HCT116 (cell line): Measurements from ENCODE around the gene TTC27. TPM values are rescaled to one million over a fixed set of nuclear protein-coding genes. Genes with fewer than 3 reads are reported as not detected.

Source experiments
- ATAC-seq: fragments of 200-7000 bp; cut with Tn5 transposase; 2 replicates; pipeline ENCODE4 v1.9.1; 2020; ENCODE audit warnings: mild to moderate bottlenecking, moderate library complexity
- BruUV-seq: library from RNA; stranded (reverse); fragments of 400-500 nt; replicated peaks from 2 replicates; lab custom pipeline; 2021; lab: Mats Ljungman, UMichigan
- CTCF ChIA-PET: fragments of 300-600 bp; sonication (Branson Sonifier 250); formaldehyde crosslinking; loops from one replicate; lab custom pipeline; 2021; ENCODE audit warnings: antibody characterized with exemption; lab: Charles Lee
- POLR2A ChIA-PET: fragments of 300-600, 350-600 bp; sonication (Branson Sonifier 250); formaldehyde crosslinking; loops from one replicate; lab custom pipeline; 2021; ENCODE audit warnings: antibody characterized with exemption; lab: Charles Lee
- RAD21 ChIA-PET, 2 experiments: fragments of 300-600 bp; sonication (Branson Sonifier 250); formaldehyde crosslinking; loops; one replicate each; lab custom pipeline; 2023; ENCODE audit warnings: low total read pairs in 2 of 2; ENCODE audit not compliant: uncharacterized antibody in 2 of 2, unreplicated experiment in 2 of 2, low non-redundant PET in 1 of 2; lab: Charles Lee
- DNase-seq: peaks from one replicate; pipeline ENCODE4 v3.0.0-alpha.2; 2010; ENCODE audit warnings: low read depth, low spot score
- H2AFZ ChIP-seq: fragments of 200-600 bp; shearing (Covaris generic), sonication (generic); 2 replicates; pipeline ENCODE4 v1.6.1; 2017; ENCODE audit warnings: low read depth, mixed run types, mixed read lengths, antibody characterized with exemption, low read length; ENCODE audit not compliant: poor library complexity, severe bottlenecking
- H3K27ac ChIP-seq: 2 replicates; pipeline ENCODE4 v1.5.1; 2012; ENCODE audit warnings: low read depth, low read length
- H3K27me3 ChIP-seq: fragments of 200-600 bp; sonication (generic); 2 replicates; pipeline ENCODE4 v1.6.1; 2016; ENCODE audit warnings: mixed run types, low read length, mixed read lengths; ENCODE audit not compliant: insufficient read depth
- H3K36me3 ChIP-seq, 2 experiments: fragments of 200-500 bp in 1 of 2; fragments of 200-600 bp in 1 of 2; sonication (Bioruptor generic) in 1 of 2; sonication (generic) in 1 of 2; 2 replicates each; pipeline versions ENCODE4 v1.5.1 to v1.6.1; 2014 to 2016; ENCODE audit warnings: low read length in 2 of 2, inconsistent platforms in 1 of 2, mixed read lengths in 1 of 2, mixed run types in 1 of 2; ENCODE audit not compliant: insufficient read depth in 2 of 2, control insufficient read depth in 1 of 2
- H3K4me1 ChIP-seq, 2 experiments: fragments of 200-600 bp in 1 of 2; sonication (generic) in 1 of 2; 2 replicates each; pipeline versions ENCODE4 v1.5.1 to v1.6.1; 2012 to 2017; ENCODE audit warnings: low read length in 2 of 2, inconsistent platforms in 1 of 2, mild to moderate bottlenecking in 1 of 2, mixed read lengths in 1 of 2, mixed run types in 1 of 2, moderate library complexity in 1 of 2; ENCODE audit not compliant: insufficient read depth in 2 of 2, control insufficient read depth in 1 of 2
- H3K4me2 ChIP-seq: fragments of 200-600 bp; sonication (generic); 2 replicates; pipeline ENCODE4 v1.6.1; 2017; ENCODE audit warnings: mixed run types, low read length, mixed read lengths
- H3K4me3 ChIP-seq, 2 experiments: fragments of 200-600 bp in 1 of 2; sonication (generic) in 1 of 2; replicated peaks in 1 of 2; 2 replicates each; pipeline ENCODE4 v1.5.1; 2011 to 2016; ENCODE audit warnings: low read length in 2 of 2, control low read depth in 1 of 2, low read depth in 1 of 2, mild to moderate bottlenecking in 1 of 2, mixed read lengths in 1 of 2, mixed run types in 1 of 2
- H3K79me2 ChIP-seq: fragments of 200-600 bp; sonication (generic); 2 replicates; pipeline ENCODE4 v1.6.1; 2017; ENCODE audit warnings: mild to moderate bottlenecking, mixed run types, low read length, moderate library complexity, mixed read lengths; ENCODE audit not compliant: insufficient read depth
- H3K9ac ChIP-seq: fragments of 200-600 bp; sonication (generic); 2 replicates; pipeline ENCODE4 v1.6.1; 2016; ENCODE audit warnings: low read length, mixed read lengths
- H3K9me2 ChIP-seq: fragments of 200-600 bp; sonication (generic), shearing (Covaris generic); 2 replicates; pipeline ENCODE4 v1.6.1; 2017; ENCODE audit warnings: mixed run types, mild to moderate bottlenecking, moderate library complexity; ENCODE audit not compliant: insufficient read depth
- H3K9me3 ChIP-seq, 2 experiments: fragments of 200-500 bp in 1 of 2; fragments of 200-600 bp in 1 of 2; sonication (Bioruptor generic) in 1 of 2; sonication (generic) in 1 of 2; 2 replicates each; pipeline ENCODE4 v1.6.1; 2014 to 2017; ENCODE audit warnings: low read length in 2 of 2, mixed read lengths in 2 of 2, inconsistent platforms in 1 of 2, low read depth in 1 of 2, mild to moderate bottlenecking in 1 of 2, mixed run types in 1 of 2, moderate library complexity in 1 of 2; ENCODE audit not compliant: control insufficient read depth in 1 of 2, insufficient read depth in 1 of 2
- H4K20me1 ChIP-seq: fragments of 200-600 bp; sonication (generic), shearing (Covaris generic); 2 replicates; pipeline ENCODE4 v1.6.1; 2017; ENCODE audit warnings: mixed run types, mild to moderate bottlenecking, moderate library complexity; ENCODE audit not compliant: insufficient read depth
- CBX3 ChIP-seq: IDR thresholded peaks from 2 replicates; pipeline ENCODE4 v1.6.1; 2012; ENCODE audit warnings: low read depth
- CEBPB ChIP-seq: IDR thresholded peaks from 2 replicates; pipeline ENCODE4 v1.6.1; 2012; ENCODE audit warnings: low read depth
- EGR1 ChIP-seq: IDR thresholded peaks from 2 replicates; pipeline ENCODE4 v1.6.1; 2012; ENCODE audit warnings: low read depth
- ELF1 ChIP-seq: IDR thresholded peaks from 2 replicates; pipeline ENCODE4 v1.6.1; 2012; ENCODE audit warnings: low read depth, borderline replicate concordance
- EZH2 ChIP-seq: fragments of 200-600 bp; sonication (generic); IDR thresholded peaks from 2 replicates; pipeline ENCODE4 v1.6.1; 2017; ENCODE audit warnings: antibody characterized with exemption, mixed run types
- EZH2phosphoT487 ChIP-seq: fragments of 200-600 bp; IDR thresholded peaks from 2 replicates; pipeline ENCODE4 v1.6.1; 2018; ENCODE audit warnings: antibody characterized with exemption, borderline replicate concordance
- FOSL1 ChIP-seq: IDR thresholded peaks from 2 replicates; pipeline ENCODE4 v1.6.1; 2012; ENCODE audit warnings: low read depth
- JUND ChIP-seq: IDR thresholded peaks from 2 replicates; pipeline ENCODE4 v1.6.1; 2012
- MAX ChIP-seq: IDR thresholded peaks from 2 replicates; pipeline ENCODE4 v1.6.1; 2012
- POLR2AphosphoS5 ChIP-seq: IDR thresholded peaks from 2 replicates; pipeline ENCODE4 v1.6.1; 2011; ENCODE audit warnings: mild to moderate bottlenecking, low read depth, low read length, moderate library complexity
- RAD21 ChIP-seq: IDR thresholded peaks from 2 replicates; pipeline ENCODE4 v1.6.1; 2012; ENCODE audit warnings: low read depth, mild to moderate bottlenecking
- SP1 ChIP-seq: IDR thresholded peaks from 2 replicates; pipeline ENCODE4 v1.6.1; 2012; ENCODE audit warnings: low read depth
- TCF7L2 ChIP-seq: IDR thresholded peaks from 2 replicates; pipeline ENCODE4 v1.7.0; 2011; ENCODE audit warnings: borderline replicate concordance, inconsistent platforms; ENCODE audit not compliant: insufficient read depth, insufficient read length; ENCODE audit errors: extremely low read depth
- intact Hi-C: fragments of 100-400 bp; cut with micrococcal nuclease; formaldehyde crosslinking; loops from 2 replicates; pipeline ENCODE4 v1.10.0; 2022
- total RNA-seq: library from RNA; stranded (reverse); gene quantifications from one replicate; pipeline ENCODE4 v1.2.1, GENCODE V29; 2021; ENCODE audit not compliant: unreplicated experiment

The TTC27 gene
- total RNA-seq, 1 experiment from 2014 or later = 24.4 TPM

DNA sequence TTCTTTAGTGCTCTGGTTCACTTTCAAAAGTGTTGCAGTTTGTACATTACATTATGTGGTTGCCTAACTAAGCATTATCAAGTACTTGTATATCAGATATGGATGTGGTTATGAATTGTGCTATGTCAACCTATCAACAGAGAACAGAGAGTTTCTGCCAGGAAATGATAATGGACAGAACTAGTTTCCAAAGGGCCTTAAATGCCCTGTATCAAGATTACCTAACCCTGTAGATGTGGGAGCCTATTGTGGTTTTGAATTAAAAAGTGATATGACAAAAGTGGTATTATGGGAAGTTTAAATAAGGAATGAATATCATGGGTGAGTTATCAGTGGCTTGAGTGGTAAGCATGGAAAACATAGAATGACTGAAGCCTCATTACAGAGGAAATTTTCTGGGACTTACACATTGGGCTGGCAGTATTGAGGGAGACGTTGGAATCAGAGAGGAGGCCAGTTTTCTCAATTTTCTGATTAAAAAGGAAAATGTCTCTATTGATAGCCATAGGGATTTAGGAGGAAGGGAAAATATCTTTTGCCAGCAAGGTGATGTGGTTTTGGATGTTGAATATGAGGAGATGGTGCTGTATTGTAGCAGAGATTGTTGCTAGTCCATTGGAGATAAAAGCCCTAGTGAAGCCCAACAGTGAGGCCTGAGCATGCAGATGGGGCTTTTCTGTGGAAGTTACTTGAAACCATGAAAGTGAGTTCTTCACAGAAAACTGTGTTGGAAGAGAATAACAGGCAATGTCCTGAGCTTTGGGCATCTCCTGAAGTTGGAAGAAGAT is 140.7 kb downstream of the TTC27 start:
- no TSS peak for BruUV-seq
- POLR2A ChIA-PET = no interaction called here
- CTCF ChIA-PET = no interaction called here
- RAD21 ChIA-PET = no interaction called here
- Histone ChIP-seq H3K79me2 (no peaks in the 10 kb centered on the region), H3K27ac (no peak overlapping the region), H2AFZ (no peak overlapping the region), H4K20me1 (no peaks in the 10 kb centered on the region), H3K4me1 (no peaks in the 10 kb centered on the region), H3K9ac (no peak overlapping the region), H3K9me2 (no peaks in the 10 kb centered on the region), H3K4me2 (no peak overlapping the region), H3K27me3 (no peaks in the 10 kb centered on the region), H3K9me3 (no peaks in the 10 kb centered on the region), H3K36me3 (no peaks in the 10 kb centered on the region), H3K4me3 (no peak overlapping the region)
- DNase-seq = no peak
- ATAC-seq = no peak
- intact Hi-C loops = no loop called here
- no peak for TF ChIP-seq TCF7L2
- TF ChIP-seq CEBPB = no peak
- no peak for TF ChIP-seq EZH2phosphoT487
- TF ChIP-seq FOSL1 = no peak
- no peak for TF ChIP-seq CBX3
- no peak for TF ChIP-seq POLR2AphosphoS5
- no peak for TF ChIP-seq EZH2
- TF ChIP-seq ELF1 = no peak

GRCh38 chr2:32770360-32770759 is 142.5 kb downstream of the TTC27 start:
- Histone ChIP-seq H3K36me3 (no peaks in the 10 kb centered on the region), H3K9ac (no peak overlapping the region), H3K27ac (no peak overlapping the region), H3K4me3 (no peak overlapping the region), H3K79me2 (no peaks in the 10 kb centered on the region), H3K9me3 (no peaks in the 10 kb centered on the region), H2AFZ (no peak overlapping the region), H3K4me1 (no peaks in the 10 kb centered on the region), H3K4me2 (no peak overlapping the region), H4K20me1 (no peaks in the 10 kb centered on the region), H3K27me3 (no peaks in the 10 kb centered on the region), H3K9me2 (no peaks in the 10 kb centered on the region)
- ATAC-seq = no peak
- ChIA-PET POLR2A (no interaction called here), CTCF (interaction anchor here (0.6 to 2.0 kb wide), 3 partner anchors 10 to 625 kb away, joined by 3 to 5 read pairs (median 3); no protein-coding TSS in a partner anchor), RAD21 (interaction anchor here in 1 of 2 experiments (0.6 kb wide), 1 partner anchor 610 kb away, joined by 4 read pairs; no protein-coding TSS in a partner anchor)
- TF ChIP-seq JUND (no peak), EZH2phosphoT487 (no peak), SP1 (no peak), POLR2AphosphoS5 (no peak), EGR1 (no peak), RAD21 (no peak), EZH2 (no peak), ELF1 (no peak), MAX (no peak)
- BruUV-seq = no TSS peak
- DNase-seq = no peak
- intact Hi-C loops = loop anchor here (5.0 to 10.0 kb wide), 5 partner anchors 216 to 812 kb away; no protein-coding TSS in a partner anchor
